ENCODE measurements around the gene APOB.

The APOB gene

GRCh38 chr2:20986024-20986939, 57.6 kb downstream of the APOB start:
- no peak for TF ChIP-seq GATA2 (IDR thresholded peaks at IDR 0.05; ENCODE audit: low read depth, low read length)
- no peak for TF ChIP-seq GATA3 (IDR thresholded peaks at IDR 0.05; ENCODE audit: low read depth, low read length)

GRCh38 chr2:20985062-20985461, 58.8 kb downstream of the APOB start:
- TF ChIP-seq GATA3 (IDR thresholded peaks at IDR 0.05; ENCODE audit: low read depth, low read length) (no peak), GATA2 (IDR thresholded peaks at IDR 0.05; ENCODE audit: low read depth, low read length) (no peak)

GRCh38 chr2:20984408-20984807, 59.5 kb downstream of the APOB start:
- TF ChIP-seq GATA3 (IDR thresholded peaks at IDR 0.05; ENCODE audit: low read depth, low read length), result no peak
- TF ChIP-seq GATA2 (IDR thresholded peaks at IDR 0.05; ENCODE audit: low read depth, low read length), result no peak

DNA sequence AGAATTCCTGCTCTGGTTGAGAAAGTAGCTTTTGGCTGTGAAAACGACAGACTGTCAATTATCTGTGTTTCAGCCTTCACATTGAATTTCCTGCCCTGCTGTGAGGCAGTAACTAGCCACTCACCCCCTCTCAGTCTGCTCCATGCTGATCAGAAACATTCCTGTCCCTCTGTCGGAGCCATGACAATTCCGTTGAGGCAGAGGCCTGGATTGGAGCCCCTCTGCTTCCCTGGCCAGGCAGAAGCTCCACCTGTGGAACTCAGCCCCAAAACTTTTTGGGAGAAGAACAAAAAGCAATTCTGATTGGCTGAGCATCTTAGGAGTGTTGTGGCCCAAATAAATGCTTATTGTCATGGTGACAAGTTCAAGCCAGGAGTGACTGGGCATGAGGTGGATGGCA, 60.0 kb downstream of the APOB start:
- TF ChIP-seq GATA3 (IDR thresholded peaks at IDR 0.05; ENCODE audit: low read depth, low read length) (no peak), GATA2 (IDR thresholded peaks at IDR 0.05; ENCODE audit: low read depth, low read length) (no peak)

DNA sequence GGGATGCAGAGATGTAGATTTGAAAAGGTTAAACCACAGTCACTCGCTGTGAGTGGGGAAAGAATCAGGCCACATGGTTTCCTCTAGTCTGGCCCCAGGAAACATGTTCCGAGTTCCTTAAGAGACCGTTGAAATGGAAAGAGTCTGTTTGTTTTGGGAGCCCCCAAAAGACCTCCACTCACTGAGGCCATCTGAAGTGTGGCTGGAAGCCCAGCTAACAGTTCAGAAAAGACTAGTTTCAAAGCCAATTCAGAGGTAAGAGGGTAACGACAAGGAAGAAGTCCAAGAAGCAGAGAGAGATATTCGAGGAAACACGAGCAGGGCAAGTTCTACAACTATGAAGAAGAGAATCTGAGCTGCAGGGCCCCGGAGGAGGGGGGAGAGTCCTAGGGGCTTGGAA, 61.0 kb downstream of the APOB start:
- TF ChIP-seq GATA2 (IDR thresholded peaks at IDR 0.05; ENCODE audit: low read depth, low read length) (no peak), GATA3 (IDR thresholded peaks at IDR 0.05; ENCODE audit: low read depth, low read length) (no peak)

DNA sequence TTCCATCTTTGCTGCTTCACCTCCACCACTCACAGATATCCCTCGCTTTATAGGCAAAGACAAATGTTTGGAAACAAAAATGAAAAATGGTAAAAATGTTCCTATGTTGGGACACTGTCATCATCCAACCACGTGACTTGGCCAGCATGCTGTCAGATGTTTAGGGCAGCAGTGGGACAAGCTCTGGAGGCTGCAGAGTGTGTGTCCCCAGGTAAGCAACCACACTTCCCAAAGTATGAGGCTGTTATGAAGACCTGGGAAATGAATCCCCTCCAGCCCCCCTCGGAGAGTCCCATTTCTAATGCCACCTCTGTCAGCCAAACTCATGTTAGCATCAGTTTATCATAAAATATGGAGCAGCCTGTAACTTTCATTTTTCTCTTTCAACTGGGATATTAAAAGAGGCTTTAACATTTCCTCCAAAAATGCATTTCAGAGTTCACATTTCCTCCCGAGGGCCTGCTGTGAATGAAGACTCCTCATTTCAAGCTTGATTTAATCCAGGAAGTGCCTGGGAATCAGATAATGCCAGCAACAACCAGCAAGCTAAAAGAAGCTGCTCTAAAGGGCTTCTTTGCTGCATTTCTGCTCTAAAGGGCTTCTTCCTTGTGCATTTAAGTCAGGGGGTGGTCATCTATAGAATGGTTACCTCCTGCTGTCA, 66.2 kb downstream of the APOB start:
- TF ChIP-seq GATA2 (IDR thresholded peaks at IDR 0.05; ENCODE audit: low read depth, low read length) (no peak), GATA3 (IDR thresholded peaks at IDR 0.05; ENCODE audit: low read depth, low read length) (no peak)

- TF ChIP-seq GATA2 (IDR thresholded peaks at IDR 0.05; ENCODE audit: low read depth, low read length), result no peak
Measured at GRCh38 chr2:20976527-20976926, 67.3 kb downstream of the APOB start.

DNA sequence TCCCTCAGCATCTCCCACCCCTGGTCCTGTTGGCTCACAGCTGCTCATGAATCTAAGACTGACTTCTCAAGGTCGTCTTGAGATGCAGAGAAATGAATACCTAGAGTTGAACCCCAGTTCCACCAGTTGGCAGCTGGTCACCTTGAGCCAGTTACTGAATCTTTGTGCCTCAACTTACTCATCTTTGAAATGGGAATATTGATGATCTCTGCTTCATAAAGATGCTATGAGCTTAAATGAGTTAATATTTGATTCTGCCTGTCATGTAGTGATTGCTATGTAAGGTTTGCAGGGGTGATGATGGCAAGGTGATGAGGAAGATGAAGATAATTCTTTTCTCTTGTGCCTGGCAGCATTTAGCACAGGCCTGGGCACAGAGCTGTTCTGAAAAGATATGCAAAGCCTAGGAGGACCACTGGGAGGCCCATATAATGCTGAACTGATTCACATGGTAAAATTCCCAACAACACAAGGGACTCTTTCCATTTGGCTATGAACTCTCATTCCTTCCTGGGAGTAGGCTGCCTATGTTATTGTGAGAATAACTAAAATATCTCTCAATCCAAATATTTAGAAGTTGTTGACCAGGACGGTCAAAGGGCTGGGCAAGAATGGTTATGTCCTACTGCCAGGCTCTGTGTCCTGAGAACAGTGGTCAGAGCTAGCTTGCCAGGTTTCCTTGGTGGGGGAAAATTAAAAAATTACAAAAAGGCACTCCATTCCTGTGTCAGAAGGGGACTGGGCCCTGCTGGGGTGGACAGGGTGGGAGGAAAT, 70.9 kb downstream of the APOB start:
- TF ChIP-seq GATA2 (IDR thresholded peaks at IDR 0.05; ENCODE audit: low read depth, low read length), result no peak
- TF ChIP-seq GATA3 (IDR thresholded peaks at IDR 0.05; ENCODE audit: low read depth, low read length), result no peak

- TF ChIP-seq GATA2 (IDR thresholded peaks at IDR 0.05; ENCODE audit: low read depth, low read length) (no peak), GATA3 (IDR thresholded peaks at IDR 0.05; ENCODE audit: low read depth, low read length) (no peak)
Measured at GRCh38 chr2:20972110-20972509, 71.8 kb downstream of the APOB start.

DNA sequence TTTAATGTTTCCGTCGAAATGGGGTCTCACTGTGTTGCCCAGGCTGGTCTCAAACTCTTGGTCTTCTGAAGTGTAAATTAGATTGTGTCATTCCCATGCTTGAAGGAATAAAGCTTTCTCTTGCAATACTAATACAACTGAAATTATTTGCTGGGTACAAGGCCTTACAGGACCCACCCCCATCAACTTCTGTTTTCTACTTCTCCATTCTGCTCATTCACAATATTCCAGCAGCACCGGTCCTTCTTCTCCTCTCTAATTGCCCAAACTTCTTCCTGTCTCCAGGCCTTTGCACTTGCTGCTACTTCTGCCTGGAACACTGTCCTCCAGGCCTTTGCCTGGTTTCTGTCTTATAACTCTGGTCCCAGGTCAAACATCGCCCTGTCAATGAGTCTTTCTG, 73.8 kb downstream of the APOB start:
- TF ChIP-seq GATA3 (IDR thresholded peaks at IDR 0.05; ENCODE audit: low read depth, low read length), result no peak
- TF ChIP-seq GATA2 (IDR thresholded peaks at IDR 0.05; ENCODE audit: low read depth, low read length), result no peak

DNA sequence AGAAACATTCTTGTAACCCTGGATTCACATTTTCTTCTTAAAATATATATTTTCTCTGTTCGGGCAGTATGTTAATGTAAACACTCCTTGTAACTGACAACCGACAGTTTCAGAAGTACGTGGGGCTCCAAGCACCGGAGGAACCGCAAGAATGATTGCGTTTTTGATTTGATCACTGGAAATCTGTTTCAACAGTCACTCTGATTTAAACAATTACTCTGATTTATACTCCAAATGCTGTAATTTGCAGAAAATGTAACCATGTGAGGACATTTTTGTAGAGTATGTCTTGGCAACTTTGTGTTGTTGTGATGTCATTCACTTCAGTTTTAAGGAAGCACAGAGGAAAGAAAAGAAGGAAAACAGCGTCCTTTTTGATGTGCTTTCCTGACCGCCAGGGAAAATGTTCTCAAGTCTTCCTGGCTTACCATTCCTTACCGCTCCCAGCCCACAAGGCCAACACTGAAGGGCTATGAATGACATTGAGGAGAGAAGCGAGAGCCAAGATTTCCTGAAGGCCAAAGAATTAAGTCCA, 77.7 kb downstream of the APOB start:
- TF ChIP-seq GATA2 (IDR thresholded peaks at IDR 0.05; ENCODE audit: low read depth, low read length) (no peak), GATA3 (IDR thresholded peaks at IDR 0.05; ENCODE audit: low read depth, low read length) (no peak)

GRCh38 chr2:20965221-20965620, 78.7 kb downstream of the APOB start:
- TF ChIP-seq GATA2 (IDR thresholded peaks at IDR 0.05; ENCODE audit: low read depth, low read length) (no peak), GATA3 (IDR thresholded peaks at IDR 0.05; ENCODE audit: low read depth, low read length) (no peak)

- no peak for TF ChIP-seq GATA3 (IDR thresholded peaks at IDR 0.05; ENCODE audit: low read depth, low read length)
- no peak for TF ChIP-seq GATA2 (IDR thresholded peaks at IDR 0.05; ENCODE audit: low read depth, low read length)
Measured at GRCh38 chr2:20963867-20964266, 80.0 kb downstream of the APOB start.

DNA sequence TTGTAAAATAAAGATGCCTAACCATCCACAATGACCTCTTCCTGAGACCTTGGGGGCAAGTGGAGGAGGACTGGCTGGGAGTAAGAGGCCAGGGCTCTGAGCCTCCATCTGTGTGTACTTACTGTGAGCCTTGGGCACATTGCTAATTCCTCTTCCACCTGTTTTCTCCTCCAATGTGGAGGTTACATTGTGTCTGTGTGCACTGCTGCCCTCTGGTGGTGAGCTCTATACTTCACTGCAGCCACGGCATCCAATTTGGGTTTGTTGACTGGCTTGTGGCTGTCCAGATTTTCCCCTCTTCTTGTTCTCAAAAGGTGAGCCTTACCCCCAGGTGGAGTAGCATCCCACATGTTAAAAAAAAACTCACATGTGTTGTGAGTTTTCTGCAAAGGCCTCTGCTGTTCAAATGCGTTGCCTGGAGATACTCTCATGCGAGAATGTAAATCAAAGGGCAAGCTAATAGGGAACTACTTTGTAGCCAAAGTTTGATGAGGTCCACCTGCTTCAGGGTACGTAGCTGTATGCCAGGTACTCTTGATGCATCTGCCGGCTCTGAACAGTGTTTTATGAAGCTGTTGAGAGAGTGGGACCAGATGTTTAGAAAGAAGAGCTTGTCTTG, 80.8 kb downstream of the APOB start:
- TF ChIP-seq GATA3 (IDR thresholded peaks at IDR 0.05; ENCODE audit: low read depth, low read length) (no peak), GATA2 (IDR thresholded peaks at IDR 0.05; ENCODE audit: low read depth, low read length) (no peak)
